ENCODE results near the gene ENO3. TPM values are rescaled to one million over a fixed set of nuclear protein-coding genes. Genes with fewer than 3 reads are reported as not detected.
A peak's percentile ranks its signal among the peaks of the same experiment; 100 is the strongest.

ENO3 gene
- total RNA-seq, 1 donor, result 2.6 TPM

GRCh38 chr17:4986403-4986802 lies 35.5 kb downstream of the ENO3 start:
- TF ChIP-seq CTCF (IDR thresholded peaks at IDR 0.05; ENCODE audit: insufficient read depth, low read depth, low read length), result no peak
- H3K4me3 ChIP-seq (ENCODE audit: low read depth, low read length), result peak overlapping the region; percentile 84
- no peak for DNase-seq (ENCODE audit: low read depth)

GRCh38 chr17:4986951-4987766 lies 36.2 kb downstream of the ENO3 start, which contains the start of gene CAMTA2:
Gene CAMTA2 (minus strand): TSS chr17:4987675. CDS start chr17:4986222, 1,453 bp downstream.
- peak; percentile 81 for DNase-seq (ENCODE audit: low read depth)

GRCh38 chr17:4987767-4988567 lies 37.0 kb downstream of the ENO3 start:
- DNase-seq (ENCODE audit: low read depth), result peak; percentile 34
- no peak for TF ChIP-seq CTCF (IDR thresholded peaks at IDR 0.05; ENCODE audit: insufficient read depth, low read depth, low read length)
- peak overlapping the region; percentile 84 for H3K4me3 ChIP-seq (ENCODE audit: low read depth, low read length)

More at GRCh38 chr17:4986951-4987766, 36.2 kb downstream of the ENO3 start, which contains the start of gene CAMTA2:
- TF ChIP-seq CTCF (IDR thresholded peaks at IDR 0.05; ENCODE audit: insufficient read depth, low read depth, low read length), result peak; percentile 69
- H3K4me3 ChIP-seq (ENCODE audit: low read depth, low read length), result peak within 1 kb of the TSS; percentile 84

- no peak overlapping the region for H3K4me3 ChIP-seq (ENCODE audit: low read depth, low read length)
- TF ChIP-seq CTCF (IDR thresholded peaks at IDR 0.05; ENCODE audit: insufficient read depth, low read depth, low read length), result no peak
- no peak for DNase-seq (ENCODE audit: low read depth)
Measured at GRCh38 chr17:4994081-4994595, 43.2 kb downstream of the ENO3 start.

GRCh38 chr17:4997302-4998026 lies 46.5 kb downstream of the ENO3 start, which contains the start of the genes INCA1 and KIF1C:
Gene INCA1 (minus strand): TSS chr17:4997522. CDS start chr17:4994437, 3,085 bp downstream.
Gene KIF1C (plus strand): TSS chr17:4997950. CDS start chr17:5000247, 2,297 bp downstream.
- TF ChIP-seq CTCF (IDR thresholded peaks at IDR 0.05; ENCODE audit: insufficient read depth, low read depth, low read length), result no peak
- DNase-seq (ENCODE audit: low read depth), result peak; percentile 90
- H3K4me3 ChIP-seq (ENCODE audit: low read depth, low read length), result peak within 1 kb of the TSS; percentile 84

Data from fibroblast of villous mesenchyme (primary cell).